GM21619 (cell line): ENCODE results near the gene SLC13A3.

Source experiments
- ATAC-seq: cut with Tn5 transposase; IDR thresholded peaks from one replicate; pipeline ENCODE4 v1.9.1; 2021; ENCODE audit not compliant: unreplicated experiment

SLC13A3 gene

GRCh38 chr20:46657137-46657536, 5.9 kb upstream of the SLC13A3 start:
- no peak for ATAC-seq

- no peak for ATAC-seq
These were observed 1.4 kb upstream of the SLC13A3 start for GRCh38 chr20:46652699-46653098.

DNA sequence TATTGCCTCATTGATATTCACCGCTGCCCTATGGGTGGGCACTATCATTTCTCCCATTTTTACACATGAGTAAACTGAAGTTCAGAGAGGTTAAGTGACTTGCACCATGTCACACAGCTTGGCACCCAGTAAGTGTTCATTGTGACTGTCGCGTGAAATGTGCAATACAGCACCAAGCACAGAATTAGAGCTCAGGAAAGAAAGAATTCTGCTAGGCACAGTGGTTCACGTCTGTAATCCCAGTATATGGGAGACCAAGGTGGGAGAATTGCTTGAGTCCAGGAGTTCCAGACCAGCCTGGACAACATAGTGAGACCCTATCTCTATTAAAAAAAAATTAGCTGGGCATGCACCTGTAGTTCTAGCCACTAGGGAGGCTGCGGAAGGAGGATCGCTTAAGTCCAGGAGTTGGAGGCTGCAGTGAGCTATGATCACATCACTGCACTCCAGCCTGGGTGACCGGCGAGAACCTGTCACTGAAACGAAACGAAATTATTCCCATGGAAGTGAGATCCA, 626 bp downstream of the SLC13A3 start:
- no peak for ATAC-seq

DNA sequence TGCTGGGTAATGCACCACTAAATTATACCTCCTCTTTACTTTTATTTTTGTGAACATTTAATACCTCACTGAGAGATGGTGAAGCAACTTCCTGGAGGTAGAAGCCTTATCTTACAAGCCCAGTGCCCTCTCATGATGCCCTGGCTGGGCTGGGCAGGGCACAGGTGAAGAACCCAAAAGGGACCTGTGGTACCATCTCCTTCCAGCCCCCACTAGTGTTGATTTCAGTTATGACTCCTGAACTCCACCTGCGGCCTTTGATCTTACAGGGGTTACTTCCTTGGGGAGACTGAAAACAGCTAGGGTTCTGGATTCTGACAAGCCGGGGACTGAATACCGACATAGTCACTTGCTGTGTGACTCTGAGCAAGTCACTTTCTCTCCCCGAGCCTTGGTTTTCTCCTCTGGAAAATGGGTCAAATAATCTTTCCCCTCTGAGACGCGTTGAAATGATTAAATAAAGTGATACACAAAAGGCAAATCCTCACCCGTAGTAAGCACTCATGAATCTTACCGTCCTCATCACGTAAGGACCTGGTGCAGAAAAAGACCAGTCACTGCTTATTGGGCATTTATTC, 1.2 kb downstream of the SLC13A3 start:
- no peak for ATAC-seq

DNA sequence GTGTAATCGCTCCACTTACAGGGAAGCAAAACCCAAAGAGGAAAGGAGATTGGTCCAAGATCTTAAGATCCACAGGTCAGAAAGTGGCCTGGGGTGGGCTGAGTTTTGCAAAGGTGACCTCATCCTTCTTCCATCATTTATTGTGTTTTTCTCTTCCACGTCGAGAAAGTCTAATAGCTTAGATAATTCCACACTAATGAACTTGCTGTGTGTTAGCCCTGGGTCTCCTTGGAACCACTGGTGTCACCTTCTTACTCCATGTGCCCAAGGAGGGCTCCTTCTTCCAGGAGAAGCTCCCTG, 1.7 kb downstream of the SLC13A3 start:
- ATAC-seq: no peak

- no peak for ATAC-seq
These were observed 2.2 kb downstream of the SLC13A3 start for GRCh38 chr20:46648903-46649649.

GRCh38 chr20:46647469-46647868, 3.8 kb downstream of the SLC13A3 start:
- no peak for ATAC-seq

- no peak for ATAC-seq
These were observed 4.4 kb downstream of the SLC13A3 start for GRCh38 chr20:46646659-46647380.

DNA sequence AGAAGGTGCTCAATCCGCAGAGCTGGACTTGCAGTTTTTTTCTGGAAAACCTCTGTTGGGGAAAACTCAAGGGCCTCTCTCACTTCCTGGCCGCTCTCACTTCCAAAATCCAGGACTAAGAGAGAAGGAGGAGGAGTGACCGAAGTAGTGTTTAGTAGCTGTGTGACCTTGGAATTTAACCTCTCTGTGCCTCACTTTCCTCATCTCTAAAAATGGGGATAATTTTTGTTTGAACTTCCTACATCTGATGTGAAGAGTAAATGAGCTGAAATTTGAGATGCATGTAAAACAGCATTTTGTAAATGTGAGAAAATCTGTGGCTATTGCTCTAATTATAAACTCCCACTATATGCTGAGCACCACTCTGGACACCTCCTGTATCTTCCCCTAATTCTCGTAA, 5.1 kb downstream of the SLC13A3 start:
- ATAC-seq: no peak

- ATAC-seq: no peak
These were observed 6.5 kb downstream of the SLC13A3 start for GRCh38 chr20:46644733-46645132.

DNA sequence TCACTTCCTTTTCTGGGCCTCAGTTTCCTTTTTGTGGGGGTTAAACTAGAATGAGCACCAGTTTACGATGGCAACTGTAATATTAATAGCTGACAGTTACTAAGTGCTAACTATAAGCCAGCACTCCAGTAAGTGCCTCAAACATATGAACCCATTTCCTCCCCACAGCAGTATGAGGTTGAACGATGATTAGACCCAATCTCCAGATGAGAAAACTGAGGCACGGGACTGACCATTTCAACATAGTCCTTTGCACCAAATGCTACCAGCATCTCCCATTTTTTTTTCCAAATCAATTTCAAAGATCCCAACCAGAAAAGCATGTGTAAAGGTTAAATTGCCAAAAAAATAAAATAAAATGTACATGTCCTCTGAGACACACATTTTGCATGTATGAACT, 7.1 kb downstream of the SLC13A3 start:
- no peak for ATAC-seq

- ATAC-seq: no peak
These were observed 8.3 kb downstream of the SLC13A3 start for GRCh38 chr20:46642969-46643343.

- no peak for ATAC-seq
These were observed 8.8 kb downstream of the SLC13A3 start for GRCh38 chr20:46642265-46642968.

DNA sequence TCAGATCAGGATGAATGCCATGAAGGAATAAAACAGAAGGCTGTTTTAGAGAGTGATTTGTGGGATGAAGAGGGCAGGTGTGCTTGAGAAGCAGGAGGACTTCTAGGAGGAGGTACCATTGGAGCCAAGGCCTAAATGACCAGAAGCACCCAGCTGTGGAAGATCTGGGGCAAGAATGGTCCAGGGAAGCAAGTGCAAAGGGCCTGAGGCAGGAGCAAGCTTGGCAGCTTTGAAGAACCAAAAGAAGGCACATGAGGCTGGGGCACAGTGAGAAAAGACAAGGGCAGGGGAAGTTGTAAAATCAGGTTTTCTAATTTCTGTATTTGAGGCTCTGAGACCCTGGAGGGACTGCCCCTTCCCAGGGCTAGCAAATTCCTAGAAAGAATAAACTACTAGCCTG, 9.8 kb downstream of the SLC13A3 start:
- ATAC-seq: no peak

DNA sequence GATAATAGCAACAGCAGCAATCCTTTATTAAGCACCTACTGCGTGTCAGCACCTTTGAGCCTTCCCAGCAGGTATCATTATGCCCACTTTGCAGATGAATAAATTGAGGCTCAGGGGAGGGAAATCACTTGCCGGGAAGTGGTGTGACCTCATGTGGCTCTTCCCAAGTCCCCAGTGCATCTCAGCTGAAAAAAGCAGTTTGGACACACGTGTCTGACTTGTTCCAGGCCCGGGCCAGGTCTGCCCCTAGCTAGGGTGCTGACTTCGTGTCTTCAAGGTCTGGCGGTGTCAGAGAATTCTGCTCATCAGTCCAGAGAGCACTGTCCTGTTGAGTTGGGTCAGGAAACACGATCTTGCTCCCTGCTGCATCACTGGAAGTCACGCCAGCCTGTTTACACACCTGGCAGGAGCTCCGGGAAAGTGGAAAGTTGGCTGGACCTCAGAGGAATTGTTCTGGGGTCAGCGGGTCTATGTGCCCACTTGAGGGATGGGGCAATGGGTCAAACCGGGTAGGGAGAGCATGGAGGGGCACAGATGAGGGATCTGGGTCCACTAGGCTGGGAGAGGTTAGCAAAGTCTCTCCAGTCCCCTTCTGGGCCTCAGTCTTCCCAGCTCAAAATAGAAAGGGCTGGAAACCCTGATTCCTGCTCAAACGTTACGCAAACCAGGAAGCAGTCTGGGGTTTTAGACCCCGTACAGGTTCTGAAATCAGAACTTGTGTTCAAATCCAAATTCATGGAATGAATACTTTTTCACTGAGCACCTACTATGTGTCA, 10.5 kb downstream of the SLC13A3 start:
- ATAC-seq: no peak

DNA sequence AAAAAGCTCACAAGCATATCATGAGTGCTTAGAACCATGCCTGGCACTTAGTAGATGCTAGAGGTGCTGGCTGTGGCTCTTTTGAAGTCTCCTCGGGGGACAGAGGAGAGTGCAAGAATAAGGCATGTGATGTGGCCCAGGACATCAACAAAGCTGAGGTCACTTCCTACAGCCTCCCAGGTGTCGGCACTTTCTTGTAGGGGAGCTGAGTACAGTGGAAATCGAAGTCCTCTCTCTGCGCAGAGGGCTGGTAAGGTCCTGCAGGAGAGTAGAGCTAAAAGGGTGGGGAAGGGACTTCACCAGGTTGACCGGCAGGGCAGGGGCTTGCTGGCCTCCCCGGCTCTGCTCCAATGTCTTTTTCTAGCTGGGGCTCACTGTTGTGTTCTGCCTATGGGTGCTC, 11.2 kb downstream of the SLC13A3 start:
- ATAC-seq: no peak

GRCh38 chr20:46639587-46639986, 11.7 kb downstream of the SLC13A3 start:
- ATAC-seq: no peak

- ATAC-seq: no peak
These were observed 12.4 kb downstream of the SLC13A3 start for GRCh38 chr20:46638898-46639274.

DNA sequence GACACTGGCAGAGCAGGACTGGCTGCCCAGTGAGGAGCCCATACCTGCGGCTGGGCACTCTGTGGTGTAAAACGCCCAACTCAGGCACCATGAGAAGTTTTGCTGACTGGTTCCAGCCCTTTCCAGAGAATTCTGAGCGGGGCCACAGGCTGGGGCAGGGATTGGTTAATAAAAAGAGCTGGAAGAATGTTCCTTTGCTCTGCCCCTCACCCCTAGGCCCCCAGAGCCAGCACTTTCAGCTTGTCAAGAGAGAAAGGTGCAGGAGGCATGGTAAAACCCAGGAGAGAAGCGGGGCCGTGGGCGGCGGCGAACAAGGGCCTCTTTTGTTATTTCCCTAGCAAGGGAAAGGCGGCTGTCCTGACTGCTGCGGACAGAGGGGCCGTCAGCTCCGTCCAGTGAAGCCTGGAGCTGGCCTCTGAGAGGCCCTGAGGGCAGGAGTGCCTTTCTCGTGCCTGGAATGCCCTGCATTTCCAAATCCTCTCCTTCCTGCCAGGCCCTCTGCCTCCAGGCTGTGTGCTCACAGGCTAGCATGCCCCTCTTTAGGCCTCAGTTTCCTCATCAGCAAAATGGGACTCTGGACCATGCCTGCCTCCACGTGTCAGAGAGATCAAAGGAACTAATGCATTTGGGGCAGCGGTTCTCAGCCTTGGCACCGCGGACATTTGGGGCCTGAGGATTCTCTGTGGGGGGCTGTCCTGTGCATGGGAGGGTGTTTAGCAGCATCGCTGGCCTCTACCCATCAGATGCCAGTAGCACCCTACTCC, 12.9 kb downstream of the SLC13A3 start:
- no peak for ATAC-seq

DNA sequence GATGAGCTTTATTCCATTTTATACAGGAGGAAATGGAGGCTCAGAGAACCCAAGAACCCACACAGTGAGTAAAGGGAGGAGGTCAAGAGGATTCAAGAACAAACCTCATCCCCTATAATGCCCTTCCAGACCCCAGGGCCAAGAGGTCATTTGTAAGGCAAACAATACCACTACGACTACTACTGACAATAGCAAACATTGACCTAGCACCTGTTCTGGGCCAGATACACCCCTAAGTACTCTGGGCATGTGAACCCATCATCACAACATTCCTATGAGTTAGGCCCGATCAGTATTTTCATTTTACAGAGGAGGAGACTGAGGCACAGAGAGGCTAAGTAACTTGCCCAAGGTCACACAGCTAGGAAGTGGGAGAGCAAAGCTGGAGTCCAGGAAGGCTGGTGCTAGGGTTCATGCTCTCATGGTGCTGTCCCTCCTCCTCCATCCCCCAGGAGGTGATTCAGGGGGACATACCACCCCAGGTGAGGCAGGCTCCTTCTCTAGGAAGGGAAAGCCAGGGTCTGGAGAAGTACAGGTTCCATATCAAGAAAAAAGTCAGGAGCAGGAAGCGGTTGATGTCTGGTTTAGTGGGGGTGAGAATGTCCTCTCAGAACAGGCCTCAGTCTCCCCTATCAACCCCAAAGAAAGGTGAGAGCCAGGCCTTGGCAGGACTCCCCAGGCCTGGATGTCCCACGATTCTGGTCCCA, 13.7 kb downstream of the SLC13A3 start:
- no peak for ATAC-seq
